Gastroesophageal sphincter (tissue), 4 donors: ENCODE results near the gene SLC39A5. TPM values are rescaled to one million over a fixed set of nuclear protein-coding genes. Genes with fewer than 3 reads are reported as not detected.
A peak's percentile ranks its signal among the peaks of the same experiment; 100 is the strongest.

Experiments used
- ATAC-seq: fragments of 150-250 bp; one replicate; pipeline ENCODE4 v1.9.1; 2016; ENCODE audit warnings: mild to moderate bottlenecking, moderate library complexity
- H3K27ac ChIP-seq, 4 donors: fragments of 200-600 bp; sonication (generic) in 3 of 4; 1 replicate in 3 of 4; 2 replicates in 1 of 4; pipeline ENCODE4 v1.5.1; 2016 to 2019
- H3K27me3 ChIP-seq: fragments of 200-600 bp; sonication (generic); one replicate; pipeline ENCODE4 v1.5.1; 2019
- H3K36me3 ChIP-seq, 2 donors: fragments of 200-600 bp; sonication (generic); one replicate each; pipeline ENCODE4 v1.5.1; 2019; ENCODE audit warnings: control low read depth in 1 of 2
- H3K4me1 ChIP-seq, 3 donors: fragments of 200-600 bp; sonication (generic); 1 replicate in 2 of 3; 2 replicates in 1 of 3; pipeline ENCODE4 v1.5.1; 2016 to 2019; ENCODE audit warnings: control low read depth in 2 of 3
- H3K4me3 ChIP-seq, 2 donors: fragments of 200-600 bp; sonication (generic); one replicate each; pipeline ENCODE4 v1.5.1; 2019; ENCODE audit warnings: mild to moderate bottlenecking in 1 of 2, moderate library complexity in 1 of 2
- H3K9me3 ChIP-seq, 3 donors: fragments of 200-600 bp; sonication (generic); one replicate each; pipeline ENCODE4 v1.5.1; 2017 to 2019; ENCODE audit warnings: control low read depth in 2 of 3
- EP300 ChIP-seq: sonication (generic); formaldehyde crosslinking; IDR thresholded peaks from one replicate; pipeline ENCODE4 v1.6.1; 2017; ENCODE audit warnings: antibody characterized with exemption, mild to moderate bottlenecking
- POLR2A ChIP-seq, 2 donors: fragments of 450-650 bp; IDR thresholded peaks; one replicate each; pipeline ENCODE4 v1.6.1; 2017; ENCODE audit warnings: antibody characterized with exemption in 2 of 2, mild to moderate bottlenecking in 2 of 2, moderate library complexity in 1 of 2
- POLR2AphosphoS5 ChIP-seq: sonication (generic); formaldehyde crosslinking; IDR thresholded peaks from one replicate; pipeline ENCODE4 v1.6.1; 2017; ENCODE audit warnings: antibody characterized with exemption
- WGBS, 2 donors: methylation state at CpG; one replicate each; pipeline ENCODE4 v1.1.5; 2018; ENCODE audit warnings: low coverage in 1 of 2; 5-methylcytosine and 5-hydroxymethylcytosine counted together
- total RNA-seq, 4 donors: library from RNA; depleted of rRNA; stranded (reverse); fragments of >200 nt; gene quantifications; one replicate each; pipeline ENCODE4 v1.1.0, GENCODE V29; 2016
- TF ChIP-seq, protein P1 (sequence below), 4 experiments: fragments of 200-600 bp in 2 of 4; fragments of 450-650 bp in 2 of 4; sonication (generic) in 1 of 4; IDR thresholded peaks; one replicate each; pipeline ENCODE4 v1.5.1; 2017 to 2019; ENCODE audit warnings: antibody characterized with exemption in 4 of 4, mild to moderate bottlenecking in 2 of 4, moderate library complexity in 2 of 4

Gene SLC39A5
- total RNA-seq, 4 donors from 2014 or later: 1.7 TPM; not detected in 3

DNA sequence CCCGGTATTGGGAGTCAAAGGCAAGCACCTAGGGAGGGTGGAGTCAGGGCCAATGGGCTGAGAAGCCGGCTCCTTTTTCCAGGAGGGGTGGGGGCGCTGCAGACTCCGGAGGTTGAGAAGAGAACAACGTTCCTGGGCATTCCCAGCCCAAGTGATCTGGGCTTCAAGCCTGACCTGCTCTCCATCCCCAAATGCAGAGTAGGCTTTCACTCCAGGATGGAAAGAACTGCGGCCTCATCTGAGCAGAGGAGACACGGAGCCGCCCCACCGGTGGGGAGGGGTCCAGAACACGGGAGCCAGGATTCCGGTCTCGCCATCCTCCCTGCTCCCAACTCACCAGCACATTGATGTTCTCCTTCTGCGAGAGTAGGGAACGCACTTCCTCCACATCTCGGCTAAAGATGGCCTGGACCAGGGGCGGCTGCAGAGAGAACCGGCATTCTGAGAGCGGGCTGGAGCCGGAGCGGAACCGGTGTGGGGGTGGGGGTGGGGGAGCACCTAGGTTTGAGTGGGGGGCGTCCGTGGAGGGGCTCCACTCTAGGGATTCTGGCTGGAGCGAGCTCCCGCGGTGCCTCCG is 27.7 kb downstream of the SLC39A5 start:
- H3K27ac ChIP-seq: peak overlapping the region; percentile 70 to 96 (median 92)
- H3K9me3 ChIP-seq: no peaks in the 10 kb centered on the region
- H3K4me3 ChIP-seq: peak overlapping the region; percentile 82 to 96
- H3K27me3 ChIP-seq: no peaks in the 10 kb centered on the region
- no peak for ATAC-seq
- WGBS, 2 donors: 0% methylated on average over 4 of the region's 27 CpGs; no CpG with 5 or more reads in 1 of the 2 donors
- TF ChIP-seq POLR2A (IDR thresholded peaks at IDR 0.05) (no peak), POLR2AphosphoS5 (no peak), EP300 (no peak)
- TF ChIP-seq, protein P1, sequence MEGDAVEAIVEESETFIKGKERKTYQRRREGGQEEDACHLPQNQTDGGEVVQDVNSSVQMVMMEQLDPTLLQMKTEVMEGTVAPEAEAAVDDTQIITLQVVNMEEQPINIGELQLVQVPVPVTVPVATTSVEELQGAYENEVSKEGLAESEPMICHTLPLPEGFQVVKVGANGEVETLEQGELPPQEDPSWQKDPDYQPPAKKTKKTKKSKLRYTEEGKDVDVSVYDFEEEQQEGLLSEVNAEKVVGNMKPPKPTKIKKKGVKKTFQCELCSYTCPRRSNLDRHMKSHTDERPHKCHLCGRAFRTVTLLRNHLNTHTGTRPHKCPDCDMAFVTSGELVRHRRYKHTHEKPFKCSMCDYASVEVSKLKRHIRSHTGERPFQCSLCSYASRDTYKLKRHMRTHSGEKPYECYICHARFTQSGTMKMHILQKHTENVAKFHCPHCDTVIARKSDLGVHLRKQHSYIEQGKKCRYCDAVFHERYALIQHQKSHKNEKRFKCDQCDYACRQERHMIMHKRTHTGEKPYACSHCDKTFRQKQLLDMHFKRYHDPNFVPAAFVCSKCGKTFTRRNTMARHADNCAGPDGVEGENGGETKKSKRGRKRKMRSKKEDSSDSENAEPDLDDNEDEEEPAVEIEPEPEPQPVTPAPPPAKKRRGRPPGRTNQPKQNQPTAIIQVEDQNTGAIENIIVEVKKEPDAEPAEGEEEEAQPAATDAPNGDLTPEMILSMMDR (IDR thresholded peaks at IDR 0.05): no peak
- H3K4me1 ChIP-seq: peaks cover 4 to 34% (median 21%) of the 10 kb centered on the region in 3 donors
- peaks cover 0 to 43% of the 10 kb centered on the region in 2 donors for H3K36me3 ChIP-seq

DNA sequence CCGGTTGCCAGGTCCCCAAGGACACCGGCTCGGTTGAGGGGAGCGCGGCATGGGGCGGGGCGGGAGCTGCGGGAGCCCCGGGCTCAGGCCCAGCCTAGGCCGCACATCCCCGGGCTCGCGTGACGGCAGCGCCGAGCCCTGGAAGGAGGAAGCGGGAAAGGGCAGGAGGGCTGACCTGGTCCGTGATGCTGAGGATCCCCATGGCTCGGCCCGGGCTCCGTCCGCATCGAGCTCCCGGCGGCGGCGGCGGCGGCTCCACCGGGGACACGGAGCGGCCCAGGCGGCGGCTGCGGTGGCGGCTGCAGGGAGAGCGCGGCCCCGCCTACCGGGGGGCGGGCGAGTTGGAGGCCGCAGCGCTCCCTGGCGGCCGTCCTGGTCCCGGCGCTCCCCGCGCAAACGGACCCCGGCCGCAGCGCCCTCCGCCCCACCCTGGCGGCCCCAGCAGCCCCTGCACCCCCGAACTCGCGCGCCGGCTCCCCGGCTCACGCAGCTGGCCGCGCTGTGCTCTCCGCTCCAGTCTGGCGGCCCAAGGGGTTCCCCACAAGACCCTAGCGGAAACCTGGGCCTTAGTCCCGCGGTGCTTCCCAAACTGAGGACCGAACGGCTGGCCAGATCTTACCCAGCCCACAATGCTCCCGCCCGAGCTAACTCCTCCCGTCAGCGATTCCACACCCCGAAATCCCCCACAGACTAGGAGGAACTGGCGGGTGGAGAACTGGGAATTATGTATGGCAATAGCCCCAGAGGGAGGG is 28.4 kb downstream of the SLC39A5 start, which contains the start of gene ANKRD52:
Gene ANKRD52 (minus strand): TSS at position 317 of the 752 bp plus-strand sequence. CDS start 115 bp downstream, at position 202.
- peak; percentile 95 for ATAC-seq
- no CpG with 5 or more reads among the region's 78 CpGs for WGBS, 2 donors
- Histone ChIP-seq H3K27ac (peak within 1 kb of the TSS; percentile 70 to 96 (median 92)), H3K4me1 (peaks cover 4 to 34% (median 21%) of the 10 kb centered on the region in 3 donors), H3K36me3 (peaks cover 0 to 37% of the 10 kb centered on the region in 2 donors), H3K27me3 (no peaks in the 10 kb centered on the region), H3K4me3 (peak within 1 kb of the TSS; percentile 82 to 96), H3K9me3 (no peaks in the 10 kb centered on the region)
- TF ChIP-seq EP300 (no peak), POLR2AphosphoS5 (no peak), POLR2A (IDR thresholded peaks at IDR 0.05) (peak; percentile 18 to 62)
- TF ChIP-seq, protein P1 (IDR thresholded peaks at IDR 0.05): peak in 3 of 4 experiments; percentile 78 to 86 (median 82)

DNA sequence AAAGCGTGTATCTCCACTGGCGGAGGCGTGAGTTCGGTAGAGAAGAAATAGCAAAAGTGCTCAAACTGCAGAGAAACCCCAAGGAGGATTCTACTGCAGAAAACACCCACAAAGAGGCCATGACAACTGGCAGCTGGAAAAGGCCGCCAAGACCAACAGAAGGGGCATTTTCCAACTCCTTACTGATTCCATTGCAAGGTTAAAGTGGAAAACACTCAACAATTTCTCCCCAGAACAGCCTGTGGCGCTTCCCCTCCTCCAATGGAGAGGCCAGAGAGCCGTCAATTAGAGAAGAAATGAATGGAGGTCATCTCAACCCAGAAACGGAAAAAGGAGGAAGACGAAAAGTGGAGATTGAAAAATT is 29.0 kb downstream of the SLC39A5 start:
- ATAC-seq: no peak
- Histone ChIP-seq H3K4me1 (peaks cover 4 to 34% (median 21%) of the 10 kb centered on the region in 3 donors), H3K27ac (peak overlapping the region; percentile 70 to 96 (median 92)), H3K36me3 (peaks cover 0 to 31% of the 10 kb centered on the region in 2 donors), H3K4me3 (peak overlapping the region; percentile 82 to 96), H3K27me3 (no peaks in the 10 kb centered on the region), H3K9me3 (no peaks in the 10 kb centered on the region)
- TF ChIP-seq POLR2AphosphoS5: no peak
- TF ChIP-seq POLR2A (IDR thresholded peaks at IDR 0.05): no peak
- TF ChIP-seq, protein P1 (IDR thresholded peaks at IDR 0.05): no peak
- no peak for TF ChIP-seq EP300
- WGBS, 2 donors: 2 to 20% methylated on average over 3 to 8 of the region's 9 CpGs

DNA sequence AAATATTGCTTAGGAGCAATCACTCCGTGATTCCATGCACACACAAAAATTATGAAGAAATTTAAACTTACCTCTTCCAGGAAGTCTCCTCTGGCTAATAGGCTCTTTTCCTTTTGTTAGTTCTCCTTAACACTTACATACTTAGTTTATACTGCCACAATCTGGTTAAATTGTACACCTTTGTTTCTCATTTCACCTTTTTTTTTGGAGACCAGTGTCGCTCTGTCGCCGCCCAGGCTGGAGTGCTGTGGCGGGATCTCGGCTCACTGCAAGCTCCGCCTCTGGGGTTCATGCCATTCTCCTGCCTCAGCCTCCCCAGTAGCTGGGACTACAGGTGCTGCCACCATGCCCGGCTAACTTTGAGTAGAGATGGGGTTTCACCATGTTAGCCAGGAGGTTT is 30.5 kb downstream of the SLC39A5 start:
- Histone ChIP-seq H3K4me3 (no peak overlapping the region), H3K36me3 (peaks cover 0 to 15% of the 10 kb centered on the region in 2 donors), H3K9me3 (no peaks in the 10 kb centered on the region), H3K4me1 (peaks cover 4 to 33% (median 21%) of the 10 kb centered on the region in 3 donors), H3K27ac (no peak overlapping the region), H3K27me3 (no peaks in the 10 kb centered on the region)
- no peak for TF ChIP-seq POLR2A (IDR thresholded peaks at IDR 0.05)
- no peak for TF ChIP-seq EP300
- TF ChIP-seq, protein P1 (IDR thresholded peaks at IDR 0.05): no peak
- no peak for TF ChIP-seq POLR2AphosphoS5
- 91% methylated on average over 6 to 7 of the region's 8 CpGs for WGBS, 2 donors
- no peak for ATAC-seq
